ENCODE measurements around the gene TGFB3.

DNA sequence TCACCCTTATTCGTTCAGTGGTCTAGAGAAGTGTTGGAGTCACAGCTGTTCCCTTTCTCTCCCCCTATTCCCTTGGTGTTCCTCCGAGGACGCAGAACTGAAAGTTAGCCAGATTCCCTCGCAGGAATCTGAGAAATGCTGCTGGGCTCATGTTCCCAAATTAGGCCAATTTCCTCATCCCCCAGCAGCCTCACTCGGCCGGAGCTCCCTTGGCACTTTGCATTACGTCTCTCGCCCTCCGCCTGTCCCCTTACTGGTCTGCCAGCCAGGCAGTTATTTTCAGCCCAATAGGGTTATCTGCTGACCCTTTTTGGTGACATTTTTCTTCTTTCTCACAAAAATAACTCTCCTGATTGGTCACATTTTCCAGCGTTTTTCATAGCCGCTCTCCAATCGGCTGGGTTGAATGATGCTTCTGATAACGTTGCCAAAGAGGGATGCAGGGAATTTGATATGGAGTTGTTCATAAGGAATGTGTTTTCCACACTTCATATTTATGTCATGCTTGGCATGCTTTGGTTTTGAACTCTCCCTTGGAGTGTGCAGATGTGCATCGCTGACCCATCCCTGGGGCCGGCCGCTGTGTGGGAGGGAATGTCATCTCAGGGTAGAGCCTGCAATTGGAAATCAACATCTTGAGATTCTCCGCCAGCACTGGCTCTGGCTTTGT lies 13.7 kb upstream of the TGFB3 start:
- TF ChIP-seq CTCF (IDR thresholded peaks at IDR 0.05) (no peak), POLR2A (IDR thresholded peaks at IDR 0.05) (no peak)

Data from esophagus squamous epithelium (tissue), 4 donors.